SU-DHL-6 (cell line): ENCODE measurements around the gene FSTL4.

Source experiments
- EZH2phosphoT487 ChIP-seq: fragments of 200-600 bp; sonication (generic), shearing (Covaris generic); conservative IDR thresholded peaks from 2 replicates; pipeline ENCODE4 v1.6.1; 2018; ENCODE audit warnings: mild to moderate bottlenecking, antibody characterized with exemption, low read length, moderate library complexity, mixed read lengths
- TF ChIP-seq, protein P1 (sequence below): fragments of 200-600 bp; sonication (generic); IDR thresholded peaks from one replicate; pipeline ENCODE4 v1.5.1; 2017; ENCODE audit warnings: antibody characterized with exemption, mild to moderate bottlenecking, low read length, moderate library complexity; ENCODE audit not compliant: insufficient read depth, poor library complexity, severe bottlenecking

DNA sequence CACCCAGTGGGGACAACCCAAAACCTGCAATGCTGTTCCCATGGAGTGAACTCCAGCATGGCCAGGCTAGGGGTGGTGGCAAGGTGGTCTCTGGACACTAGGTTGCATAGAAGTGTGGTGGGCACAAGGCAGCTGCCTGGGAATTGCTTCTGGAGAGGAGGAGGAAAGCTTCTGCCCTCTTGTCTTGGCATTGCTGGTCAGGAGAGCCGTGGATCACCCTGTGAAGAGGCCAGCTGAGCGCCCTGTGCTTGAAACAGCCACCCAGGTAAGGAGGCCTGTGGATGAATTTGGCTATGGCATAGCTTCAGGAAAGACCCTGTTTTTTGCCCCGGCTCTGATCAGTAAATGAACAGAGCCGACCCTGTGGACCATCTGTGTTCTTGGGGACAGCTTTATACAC is 287.4 kb downstream of the FSTL4 start:
- no peak for TF ChIP-seq EZH2phosphoT487
- TF ChIP-seq, protein P1, sequence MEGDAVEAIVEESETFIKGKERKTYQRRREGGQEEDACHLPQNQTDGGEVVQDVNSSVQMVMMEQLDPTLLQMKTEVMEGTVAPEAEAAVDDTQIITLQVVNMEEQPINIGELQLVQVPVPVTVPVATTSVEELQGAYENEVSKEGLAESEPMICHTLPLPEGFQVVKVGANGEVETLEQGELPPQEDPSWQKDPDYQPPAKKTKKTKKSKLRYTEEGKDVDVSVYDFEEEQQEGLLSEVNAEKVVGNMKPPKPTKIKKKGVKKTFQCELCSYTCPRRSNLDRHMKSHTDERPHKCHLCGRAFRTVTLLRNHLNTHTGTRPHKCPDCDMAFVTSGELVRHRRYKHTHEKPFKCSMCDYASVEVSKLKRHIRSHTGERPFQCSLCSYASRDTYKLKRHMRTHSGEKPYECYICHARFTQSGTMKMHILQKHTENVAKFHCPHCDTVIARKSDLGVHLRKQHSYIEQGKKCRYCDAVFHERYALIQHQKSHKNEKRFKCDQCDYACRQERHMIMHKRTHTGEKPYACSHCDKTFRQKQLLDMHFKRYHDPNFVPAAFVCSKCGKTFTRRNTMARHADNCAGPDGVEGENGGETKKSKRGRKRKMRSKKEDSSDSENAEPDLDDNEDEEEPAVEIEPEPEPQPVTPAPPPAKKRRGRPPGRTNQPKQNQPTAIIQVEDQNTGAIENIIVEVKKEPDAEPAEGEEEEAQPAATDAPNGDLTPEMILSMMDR = no peak
